Panc1 (cell line): ENCODE results near the gene MLLT3.

ENCODE experiments used
- CTCF ChIP-seq: fragments of 450-650 bp; IDR thresholded peaks from 2 replicates; pipeline ENCODE4 v1.5.1; 2017; ENCODE audit warnings: mild to moderate bottlenecking
- POLR2AphosphoS5 ChIP-seq: IDR thresholded peaks from 2 replicates; pipeline ENCODE4 v1.6.1; 2012; ENCODE audit warnings: mild to moderate bottlenecking, low read depth, low read length, moderate library complexity
- SIN3A ChIP-seq: IDR thresholded peaks from 2 replicates; pipeline ENCODE4 v1.6.1; 2012; ENCODE audit warnings: low read depth, mild to moderate bottlenecking, low read length, moderate library complexity, borderline replicate concordance; ENCODE audit not compliant: insufficient read depth
- TCF7L2 ChIP-seq: IDR thresholded peaks from 2 replicates; pipeline ENCODE4 v1.6.1; 2011; ENCODE audit warnings: mild to moderate bottlenecking, low read depth, low read length, inconsistent platforms
- TF ChIP-seq, protein P1 (sequence below), 2 experiments: IDR thresholded peaks; 2 replicates each; pipeline ENCODE4 v1.6.1; 2011 to 2012; ENCODE audit warnings: low read depth in 2 of 2, control low read depth in 1 of 2, low read length in 1 of 2, mild to moderate bottlenecking in 1 of 2, moderate library complexity in 1 of 2; ENCODE audit not compliant: insufficient read depth in 1 of 2

DNA sequence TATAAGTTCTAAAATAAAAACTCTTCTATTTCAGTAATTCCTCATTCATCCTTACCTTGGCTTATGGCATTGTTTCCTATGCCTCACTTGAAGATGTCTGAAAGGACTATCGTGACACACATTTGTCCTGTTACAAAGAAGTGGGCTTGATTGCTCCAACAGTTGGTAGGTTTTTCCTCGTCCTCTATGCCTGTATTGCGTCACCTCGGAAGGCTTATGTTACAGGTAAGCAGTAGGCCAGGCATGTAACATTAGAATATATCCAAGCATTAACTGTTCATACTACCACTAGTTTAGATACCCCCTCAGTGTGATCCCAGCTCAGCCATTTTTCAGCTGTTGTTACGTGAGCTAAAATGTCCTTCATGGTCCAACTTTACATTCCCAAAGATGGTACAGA is 116.7 kb downstream of the MLLT3 start:
- TF ChIP-seq POLR2AphosphoS5, result no peak
- TF ChIP-seq CTCF, result no peak
- TF ChIP-seq, protein P1, sequence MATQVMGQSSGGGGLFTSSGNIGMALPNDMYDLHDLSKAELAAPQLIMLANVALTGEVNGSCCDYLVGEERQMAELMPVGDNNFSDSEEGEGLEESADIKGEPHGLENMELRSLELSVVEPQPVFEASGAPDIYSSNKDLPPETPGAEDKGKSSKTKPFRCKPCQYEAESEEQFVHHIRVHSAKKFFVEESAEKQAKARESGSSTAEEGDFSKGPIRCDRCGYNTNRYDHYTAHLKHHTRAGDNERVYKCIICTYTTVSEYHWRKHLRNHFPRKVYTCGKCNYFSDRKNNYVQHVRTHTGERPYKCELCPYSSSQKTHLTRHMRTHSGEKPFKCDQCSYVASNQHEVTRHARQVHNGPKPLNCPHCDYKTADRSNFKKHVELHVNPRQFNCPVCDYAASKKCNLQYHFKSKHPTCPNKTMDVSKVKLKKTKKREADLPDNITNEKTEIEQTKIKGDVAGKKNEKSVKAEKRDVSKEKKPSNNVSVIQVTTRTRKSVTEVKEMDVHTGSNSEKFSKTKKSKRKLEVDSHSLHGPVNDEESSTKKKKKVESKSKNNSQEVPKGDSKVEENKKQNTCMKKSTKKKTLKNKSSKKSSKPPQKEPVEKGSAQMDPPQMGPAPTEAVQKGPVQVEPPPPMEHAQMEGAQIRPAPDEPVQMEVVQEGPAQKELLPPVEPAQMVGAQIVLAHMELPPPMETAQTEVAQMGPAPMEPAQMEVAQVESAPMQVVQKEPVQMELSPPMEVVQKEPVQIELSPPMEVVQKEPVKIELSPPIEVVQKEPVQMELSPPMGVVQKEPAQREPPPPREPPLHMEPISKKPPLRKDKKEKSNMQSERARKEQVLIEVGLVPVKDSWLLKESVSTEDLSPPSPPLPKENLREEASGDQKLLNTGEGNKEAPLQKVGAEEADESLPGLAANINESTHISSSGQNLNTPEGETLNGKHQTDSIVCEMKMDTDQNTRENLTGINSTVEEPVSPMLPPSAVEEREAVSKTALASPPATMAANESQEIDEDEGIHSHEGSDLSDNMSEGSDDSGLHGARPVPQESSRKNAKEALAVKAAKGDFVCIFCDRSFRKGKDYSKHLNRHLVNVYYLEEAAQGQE (IDR thresholded peaks at IDR 0.05; ENCODE audit: insufficient read depth in 1 of 2, low read depth in 2 of 2, low read length in 1 of 2), result no peak
- TF ChIP-seq SIN3A, result no peak
- TF ChIP-seq TCF7L2, result no peak
